ENCODE measurements around the gene ZFPM1.
A peak's percentile ranks its signal among the peaks of the same experiment; 100 is the strongest.

The ZFPM1 gene

DNA sequence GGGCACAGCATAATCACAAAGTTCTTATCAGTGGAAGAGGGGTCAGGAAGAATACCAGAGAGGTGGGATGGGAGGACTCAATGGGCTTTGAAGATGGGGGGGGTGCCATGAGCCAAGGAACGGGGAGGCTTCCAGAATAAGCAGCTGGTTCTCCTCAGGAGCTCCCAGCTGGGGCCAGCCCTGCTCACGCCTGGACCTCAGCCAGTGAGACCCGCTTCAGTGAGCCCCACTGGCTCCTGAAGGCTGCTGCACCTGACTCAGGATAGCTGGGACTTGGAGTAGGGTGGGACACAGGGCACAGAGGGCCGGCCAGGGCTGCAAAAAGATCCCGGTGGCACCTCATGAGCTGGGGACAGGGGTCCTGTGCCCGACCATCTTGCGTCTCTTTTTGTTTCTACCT, 92.7 kb downstream of the ZFPM1 start:
- no peak for DNase-seq (ENCODE audit: low read depth)
- H3K4me3 ChIP-seq (ENCODE audit: low read depth, low read length), result no peak overlapping the region

DNA sequence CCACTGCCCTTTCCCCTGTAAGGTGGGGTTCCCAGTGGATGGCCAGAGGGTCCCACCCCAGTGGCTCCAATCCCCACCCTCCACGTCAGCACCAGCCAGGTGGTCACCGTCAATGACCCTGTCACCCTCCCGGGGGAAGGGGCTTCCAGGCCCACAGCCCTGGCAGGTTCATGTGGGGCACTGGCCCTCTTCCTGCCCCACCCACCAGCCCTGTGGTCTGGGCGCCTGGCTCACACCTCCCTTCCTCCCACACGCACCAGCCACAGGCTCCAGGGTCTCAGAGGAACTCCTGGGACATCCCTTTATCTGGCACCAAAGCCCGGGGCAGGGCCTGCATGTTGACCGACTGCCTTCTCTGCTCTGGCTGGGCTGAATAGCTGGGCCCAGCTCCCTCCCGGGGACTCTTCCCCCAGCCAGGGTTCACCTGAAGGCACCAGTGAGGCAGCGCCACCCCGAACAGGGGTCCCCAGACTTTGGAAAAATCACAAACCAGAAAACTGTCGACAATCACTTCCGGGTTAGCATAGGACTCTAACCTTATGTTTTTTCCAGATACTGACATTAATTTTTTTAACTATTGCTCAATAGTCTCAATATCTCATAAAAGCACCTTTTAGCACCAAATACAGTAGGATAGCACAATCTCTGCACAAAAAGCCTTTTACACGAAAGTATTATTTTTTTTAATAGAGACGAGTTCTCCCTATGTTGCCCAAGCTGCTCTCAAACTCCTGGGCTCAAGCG, 95.2 kb downstream of the ZFPM1 start:
- H3K4me3 ChIP-seq (ENCODE audit: low read depth, low read length), result no peak overlapping the region
- DNase-seq (ENCODE audit: low read depth), result no peak

GRCh38 chr16:88548985-88549384, 95.9 kb downstream of the ZFPM1 start:
- H3K4me3 ChIP-seq (ENCODE audit: low read depth, low read length), result no peak overlapping the region
- no peak for DNase-seq (ENCODE audit: low read depth)

DNA sequence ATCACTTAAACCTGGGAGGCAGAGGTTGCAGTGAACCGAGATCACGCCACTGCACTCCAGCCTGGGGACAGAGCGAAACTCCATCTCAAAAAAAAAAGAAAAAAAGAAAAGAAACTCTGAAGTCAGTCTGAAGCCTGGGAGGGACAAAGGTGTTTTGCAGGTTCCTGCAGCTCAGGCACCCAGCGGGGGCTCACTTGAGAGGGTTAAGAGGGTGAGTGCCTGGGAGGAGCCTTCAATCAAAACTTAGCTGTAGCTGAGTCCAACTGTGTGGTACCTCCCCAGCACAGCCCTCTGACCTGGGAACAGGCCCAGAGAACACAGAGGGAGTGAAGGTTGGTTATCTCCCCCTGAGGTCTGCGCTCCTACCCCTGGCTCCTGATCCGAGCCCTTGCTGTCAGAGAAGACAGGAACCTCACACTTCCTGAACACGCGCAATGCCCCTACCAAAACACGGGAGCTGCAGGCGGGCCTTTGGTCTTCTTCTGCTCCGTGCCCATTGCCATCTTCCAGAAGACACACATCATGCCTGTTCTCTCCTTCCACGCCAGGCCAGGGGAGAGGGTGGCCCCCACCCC, 96.7 kb downstream of the ZFPM1 start:
- no peak for DNase-seq (ENCODE audit: low read depth)
- H3K4me3 ChIP-seq (ENCODE audit: low read depth, low read length), result no peak overlapping the region

DNA sequence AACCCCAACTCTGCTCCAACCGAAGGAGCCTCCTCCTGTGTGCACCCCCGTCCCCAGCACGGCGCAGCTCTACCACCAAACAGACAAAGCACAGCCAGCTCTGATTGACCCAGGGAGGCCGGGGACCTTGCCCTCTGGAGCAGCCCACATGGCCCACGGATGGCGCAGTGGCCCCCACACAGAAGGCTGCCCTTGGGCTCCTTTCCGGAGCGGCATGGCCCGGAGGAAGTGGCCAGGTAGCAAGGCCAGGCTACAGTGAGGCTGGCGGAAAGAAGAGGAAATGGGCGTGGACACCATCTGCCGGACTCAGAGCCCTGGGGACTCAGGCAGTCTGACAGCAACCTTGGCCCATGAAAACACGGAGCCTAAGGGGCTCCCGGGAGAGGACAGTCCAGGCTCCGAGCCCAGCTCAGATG, 97.2 kb downstream of the ZFPM1 start:
- H3K4me3 ChIP-seq (ENCODE audit: low read depth, low read length), result no peak overlapping the region
- no peak for DNase-seq (ENCODE audit: low read depth)

- no peak for DNase-seq (ENCODE audit: low read depth)
- H3K4me3 ChIP-seq (ENCODE audit: low read depth, low read length), result no peak overlapping the region
Measured at GRCh38 chr16:88552166-88552565, 99.1 kb downstream of the ZFPM1 start.

DNA sequence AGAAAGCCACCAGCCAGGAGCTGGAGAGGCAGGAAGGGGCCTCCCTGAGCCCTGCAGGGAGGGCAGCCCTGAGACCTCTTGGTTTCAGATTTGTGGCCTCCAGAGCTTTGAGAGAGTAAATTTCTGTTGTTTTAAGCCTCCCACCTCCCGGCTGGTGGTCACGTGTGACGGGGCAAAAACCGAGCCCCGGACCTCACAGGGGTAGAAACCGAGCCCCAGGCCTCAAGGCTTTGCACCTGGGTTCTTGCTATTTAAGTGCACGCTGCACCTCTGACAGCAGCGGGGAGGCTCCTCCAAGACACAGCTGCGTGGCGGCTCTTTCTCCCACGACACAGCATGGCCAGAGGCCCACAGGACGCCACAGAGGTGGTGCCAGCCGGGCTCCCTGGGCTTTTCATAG, 99.7 kb downstream of the ZFPM1 start:
- no peak for DNase-seq (ENCODE audit: low read depth)
- no peak overlapping the region for H3K4me3 ChIP-seq (ENCODE audit: low read depth, low read length)

DNA sequence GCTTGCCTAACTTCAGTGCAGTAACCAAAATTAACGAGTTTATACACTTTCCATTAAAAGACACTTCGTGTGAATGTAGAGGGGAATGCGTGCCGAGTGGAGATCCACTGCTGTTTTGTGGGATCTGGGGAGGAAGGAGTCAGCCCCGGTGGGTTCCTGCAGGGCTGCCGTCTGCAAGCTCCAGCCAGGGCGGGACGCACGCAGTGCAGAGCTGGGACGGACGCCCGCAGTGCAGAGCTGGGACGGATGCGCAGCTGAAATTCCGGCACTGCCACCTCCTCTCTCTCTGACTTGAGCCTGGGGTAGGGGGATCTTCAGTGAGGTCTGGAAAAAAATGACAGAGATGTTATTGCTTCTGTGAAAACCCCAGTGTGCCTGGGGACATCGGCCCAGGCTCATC, 100.7 kb downstream of the ZFPM1 start:
- no peak overlapping the region for H3K4me3 ChIP-seq (ENCODE audit: low read depth, low read length)

DNA sequence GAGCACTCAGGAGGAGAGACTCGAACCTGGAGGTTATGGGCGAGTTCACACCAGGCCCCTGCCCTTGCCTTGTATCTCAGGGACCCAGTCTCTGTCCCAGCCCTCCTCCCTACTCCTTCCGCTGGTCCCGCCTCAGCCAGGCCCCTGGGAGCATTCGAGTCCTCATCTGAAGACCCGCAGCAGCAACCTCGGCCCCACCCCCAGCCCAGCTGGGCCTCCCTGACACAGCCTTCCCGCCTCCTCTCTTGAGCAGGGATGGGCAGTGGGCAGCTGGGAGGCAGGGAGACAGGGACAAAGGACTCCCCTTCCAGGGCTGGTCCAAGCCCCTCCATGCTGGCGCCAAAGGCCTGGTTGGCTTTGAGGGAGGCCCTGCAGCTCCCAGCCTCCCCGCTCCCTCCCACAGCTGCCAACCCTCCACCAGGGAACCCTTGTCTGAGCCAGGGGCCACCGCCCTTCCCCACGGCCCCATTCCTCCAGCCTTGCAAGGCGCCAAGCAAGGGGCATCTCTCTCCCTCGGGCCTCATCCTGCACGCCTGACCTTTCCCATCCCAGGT, 101.7 kb downstream of the ZFPM1 start:
- H3K4me3 ChIP-seq (ENCODE audit: low read depth, low read length), result no peak overlapping the region
- no peak for DNase-seq (ENCODE audit: low read depth)

More for the DNA sequence above, 100.7 kb downstream of the ZFPM1 start:
- DNase-seq (ENCODE audit: low read depth), result no peak

GRCh38 chr16:88556294-88556988, 103.4 kb downstream of the ZFPM1 start:
- no peak for DNase-seq (ENCODE audit: low read depth)
- no peak overlapping the region for H3K4me3 ChIP-seq (ENCODE audit: low read depth, low read length)

DNA sequence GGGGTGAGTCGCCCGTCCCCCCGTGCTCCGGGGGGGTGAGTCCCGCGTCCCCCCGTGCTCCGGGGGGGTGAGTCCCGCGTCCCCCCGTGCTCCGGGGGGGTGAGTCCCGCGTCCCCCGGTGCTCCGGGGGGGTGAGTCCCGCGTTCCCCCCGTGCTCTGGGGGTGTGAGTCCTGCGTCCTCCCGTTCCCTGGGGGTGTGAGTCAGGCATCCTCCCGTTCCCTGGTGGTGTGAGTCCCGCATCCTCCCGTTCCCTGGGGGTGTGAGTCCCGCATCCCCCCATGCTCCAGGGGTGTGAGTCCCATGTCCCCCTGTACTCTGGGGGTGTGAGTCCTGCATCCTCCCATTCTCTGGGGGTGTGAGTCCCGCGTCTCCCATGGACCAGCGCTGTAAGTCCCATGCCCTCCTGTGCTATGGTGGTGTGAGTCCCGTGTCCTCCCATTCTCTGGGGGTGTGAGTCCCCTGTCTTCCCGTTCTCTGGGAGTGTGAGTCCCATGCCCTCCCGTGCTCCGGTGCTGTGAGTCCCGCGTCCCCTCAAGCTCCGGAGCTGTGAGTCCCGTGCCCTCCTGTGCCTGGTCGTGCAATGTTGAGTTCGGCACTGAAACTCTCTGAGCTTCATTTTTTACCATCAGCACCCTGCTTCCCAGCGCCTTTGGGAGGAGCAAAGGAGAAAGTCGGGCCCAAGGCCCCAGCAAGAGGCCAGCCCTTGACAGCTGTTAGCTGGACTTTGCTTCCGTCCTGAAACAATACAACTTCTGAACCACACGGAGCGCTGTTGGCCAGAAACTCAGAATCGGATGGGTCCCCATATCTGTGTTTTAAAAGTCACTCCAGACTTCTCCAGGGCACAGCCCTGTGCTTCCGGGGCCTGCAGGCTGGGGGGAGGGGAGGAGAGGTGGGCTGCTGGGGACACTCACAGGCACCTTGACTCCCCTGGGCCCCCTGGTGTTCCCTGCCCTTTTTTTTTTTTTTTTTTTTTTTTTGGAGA, 105.7 kb downstream of the ZFPM1 start:
- no peak overlapping the region for H3K4me3 ChIP-seq (ENCODE audit: low read depth, low read length)
- no peak for DNase-seq (ENCODE audit: low read depth)

DNA sequence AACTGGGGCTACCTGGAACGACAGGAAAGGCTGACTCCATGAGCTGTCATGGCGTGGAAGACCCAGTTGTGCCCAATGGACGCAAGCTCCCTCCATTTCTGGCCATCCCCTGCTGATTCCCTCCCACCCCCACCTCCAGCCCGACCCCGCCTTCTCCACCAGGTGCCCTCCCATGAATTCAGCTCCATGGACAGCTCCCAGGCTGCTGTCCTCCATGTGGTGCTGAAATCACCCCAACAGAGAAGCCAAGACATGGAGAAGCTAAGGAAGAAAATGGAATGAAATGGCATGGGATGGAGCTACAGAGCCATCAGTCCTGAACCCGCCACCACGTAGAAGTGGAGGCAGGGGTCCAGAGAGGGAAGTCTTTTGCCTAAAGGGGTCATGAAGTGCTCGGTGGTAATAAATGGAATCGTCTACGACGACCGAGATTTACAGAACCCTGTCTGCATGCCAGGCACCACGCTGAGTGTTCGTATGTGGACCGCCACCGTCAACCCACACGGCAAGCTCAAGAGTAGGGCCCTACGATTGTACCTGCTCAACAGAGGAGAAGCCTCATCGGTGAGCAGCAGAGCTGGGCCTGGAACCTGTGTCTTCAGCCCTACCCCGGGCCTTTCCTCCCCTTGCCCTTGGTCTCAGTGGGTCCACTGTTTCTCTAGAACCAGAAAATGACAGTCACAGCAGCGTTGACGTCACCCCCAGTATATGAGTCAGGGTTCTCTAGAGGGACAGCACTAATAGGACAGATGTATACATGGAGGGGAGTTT, 107.8 kb downstream of the ZFPM1 start:
- DNase-seq (ENCODE audit: low read depth), result no peak
- H3K4me3 ChIP-seq (ENCODE audit: low read depth, low read length), result no peak overlapping the region

DNA sequence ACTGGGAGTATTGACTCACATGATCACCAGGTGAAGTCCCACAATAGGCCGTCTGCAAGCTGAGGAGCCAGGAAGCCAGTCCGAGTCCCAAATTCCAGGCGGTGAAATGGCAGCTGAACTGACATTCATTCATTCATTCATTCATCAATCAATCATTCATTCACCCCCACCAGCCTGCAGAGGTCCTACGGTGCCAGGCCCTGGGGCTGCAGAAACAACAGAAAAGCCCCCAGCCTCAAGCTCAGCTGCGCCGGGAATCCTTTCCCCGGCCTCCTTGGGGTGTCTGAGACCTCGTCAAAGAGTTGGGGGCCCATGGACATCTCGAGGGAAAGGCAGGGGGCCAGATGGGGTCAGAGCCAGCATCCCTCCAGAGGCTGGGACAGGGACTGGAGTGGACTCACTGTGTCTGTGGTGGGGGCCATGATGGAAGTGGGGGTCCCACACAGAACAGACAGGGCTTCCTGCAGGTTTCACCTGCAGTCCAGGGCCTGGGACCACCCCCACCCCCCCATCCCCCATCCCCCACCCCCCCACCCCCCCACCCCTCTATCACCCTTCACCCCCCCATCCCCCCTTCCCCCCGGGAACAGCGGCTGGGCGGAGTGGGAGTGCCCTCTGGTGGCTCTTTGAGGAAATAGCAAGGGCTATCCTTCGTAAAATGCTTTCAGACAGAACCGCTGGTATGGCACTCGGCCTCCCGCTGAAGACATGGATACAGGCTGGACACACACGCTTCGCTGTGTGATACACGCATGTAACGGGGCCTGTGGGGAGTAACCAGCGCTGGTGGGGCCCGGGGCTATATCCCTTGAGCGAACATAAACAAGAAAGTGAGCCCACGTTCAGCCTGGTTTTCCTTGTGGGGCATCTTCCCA, 108.6 kb downstream of the ZFPM1 start:
- peak overlapping the region; percentile 23 for H3K4me3 ChIP-seq (ENCODE audit: low read depth, low read length)
- DNase-seq (ENCODE audit: low read depth), result no peak

GRCh38 chr16:88566158-88566557, 113.1 kb downstream of the ZFPM1 start:
- H3K4me3 ChIP-seq (ENCODE audit: low read depth, low read length), result no peak overlapping the region
- DNase-seq (ENCODE audit: low read depth), result peak; percentile 24

GRCh38 chr16:88568710-88569613, 115.9 kb downstream of the ZFPM1 start:
- DNase-seq (ENCODE audit: low read depth), result no peak
- peak overlapping the region; percentile 72 for H3K4me3 ChIP-seq (ENCODE audit: low read depth, low read length)

DNA sequence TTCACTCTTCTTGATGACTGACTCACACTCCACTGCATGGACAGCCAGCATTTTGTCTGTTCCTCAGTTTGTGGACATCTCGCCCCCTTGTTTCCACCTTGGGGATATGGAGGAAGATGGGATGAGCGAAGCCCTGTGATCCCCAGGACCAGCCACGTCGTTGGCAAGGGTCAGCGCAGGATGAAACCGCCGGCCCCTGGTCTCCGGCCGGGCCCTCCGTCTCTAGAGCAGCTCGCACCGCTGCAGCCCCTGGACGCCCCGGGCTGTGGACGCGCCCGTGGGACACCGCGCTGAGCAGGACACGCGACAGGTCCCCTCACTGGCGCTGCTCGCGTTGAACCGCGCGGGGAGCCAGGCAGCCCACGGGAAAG, 116.5 kb downstream of the ZFPM1 start:
- no peak for DNase-seq (ENCODE audit: low read depth)
- peak overlapping the region; percentile 72 for H3K4me3 ChIP-seq (ENCODE audit: low read depth, low read length)
